ENCODE results near the gene CLIC2.

DNA sequence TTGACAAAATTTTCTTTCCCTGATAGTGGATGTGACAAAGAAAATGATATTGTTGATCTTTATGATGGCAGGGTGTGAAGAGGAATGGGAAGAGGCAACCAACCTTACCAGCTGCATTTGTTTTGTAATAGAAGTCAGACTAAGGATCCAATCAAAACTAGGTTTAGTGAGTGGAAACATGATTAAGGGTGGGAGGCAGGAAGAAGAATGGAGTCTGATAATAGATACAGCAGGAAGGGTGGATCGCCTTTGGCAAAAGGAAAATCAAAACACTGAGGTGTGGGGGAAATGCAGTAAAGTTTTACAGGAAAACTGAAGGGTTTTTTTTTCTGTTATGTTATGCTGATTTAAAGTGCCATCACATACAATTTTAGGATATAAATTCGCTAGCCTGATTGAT lies 3.4 kb downstream of the CLIC2 start:
- TF ChIP-seq POLR2AphosphoS5 (IDR thresholded peaks at IDR 0.05) (no peak), POLR2A (IDR thresholded peaks at IDR 0.05) (no peak)

Measured in prostate gland (tissue), 1 donor.